ENCODE data around the gene HES5. TPM values are rescaled to one million over a fixed set of nuclear protein-coding genes. Genes with fewer than 3 reads are reported as not detected.
A peak's percentile ranks its signal among the peaks of the same experiment; 100 is the strongest.

HES5 gene
- polyA plus RNA-seq, 1 donor from 2014 or later = 0.81 TPM

DNA sequence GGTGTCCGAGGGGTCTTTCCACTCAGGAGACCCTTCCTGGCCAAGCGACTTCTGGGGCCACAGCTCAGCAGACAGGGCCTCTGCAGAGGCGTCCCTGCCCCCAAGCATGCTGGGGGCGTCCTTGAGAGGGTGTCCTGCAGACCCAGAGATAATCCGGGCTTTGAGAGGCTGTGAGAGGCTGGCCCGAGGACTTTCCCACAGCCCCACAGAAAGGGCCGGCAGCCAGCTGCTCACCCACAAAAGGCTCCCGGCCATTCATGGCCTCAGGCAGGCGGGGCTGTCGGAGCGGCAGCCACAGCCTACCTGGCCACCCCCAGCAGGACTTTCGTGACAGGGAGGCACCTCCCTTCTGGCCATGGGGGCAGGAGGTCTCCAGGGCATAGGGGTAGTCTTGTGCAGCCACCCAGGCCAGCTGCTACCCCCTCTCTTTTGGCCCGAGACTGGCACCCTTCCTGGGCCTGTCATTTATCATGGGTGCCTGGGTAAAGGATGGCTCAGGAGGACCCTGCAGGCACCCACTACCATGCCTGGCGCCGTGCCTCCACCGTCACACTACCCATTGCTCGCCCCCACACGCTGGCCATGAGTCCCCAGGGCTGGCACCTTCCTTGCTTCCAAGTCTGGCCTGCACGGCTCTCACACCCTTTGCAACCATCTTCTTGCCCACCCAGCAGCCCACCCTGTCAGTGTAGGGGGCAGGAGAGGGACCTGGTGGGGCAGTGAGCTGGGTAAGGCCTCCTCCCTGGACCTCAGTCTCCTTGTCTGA, 15.0 kb upstream of the HES5 start:
- H3K9me3 ChIP-seq (ENCODE audit: low read length) = no peaks in the 10 kb centered on the region
- TF ChIP-seq, protein P1, sequence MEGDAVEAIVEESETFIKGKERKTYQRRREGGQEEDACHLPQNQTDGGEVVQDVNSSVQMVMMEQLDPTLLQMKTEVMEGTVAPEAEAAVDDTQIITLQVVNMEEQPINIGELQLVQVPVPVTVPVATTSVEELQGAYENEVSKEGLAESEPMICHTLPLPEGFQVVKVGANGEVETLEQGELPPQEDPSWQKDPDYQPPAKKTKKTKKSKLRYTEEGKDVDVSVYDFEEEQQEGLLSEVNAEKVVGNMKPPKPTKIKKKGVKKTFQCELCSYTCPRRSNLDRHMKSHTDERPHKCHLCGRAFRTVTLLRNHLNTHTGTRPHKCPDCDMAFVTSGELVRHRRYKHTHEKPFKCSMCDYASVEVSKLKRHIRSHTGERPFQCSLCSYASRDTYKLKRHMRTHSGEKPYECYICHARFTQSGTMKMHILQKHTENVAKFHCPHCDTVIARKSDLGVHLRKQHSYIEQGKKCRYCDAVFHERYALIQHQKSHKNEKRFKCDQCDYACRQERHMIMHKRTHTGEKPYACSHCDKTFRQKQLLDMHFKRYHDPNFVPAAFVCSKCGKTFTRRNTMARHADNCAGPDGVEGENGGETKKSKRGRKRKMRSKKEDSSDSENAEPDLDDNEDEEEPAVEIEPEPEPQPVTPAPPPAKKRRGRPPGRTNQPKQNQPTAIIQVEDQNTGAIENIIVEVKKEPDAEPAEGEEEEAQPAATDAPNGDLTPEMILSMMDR (IDR thresholded peaks at IDR 0.05; ENCODE audit: poor library complexity, severe bottlenecking) = no peak
- no peak for TF ChIP-seq EP300 (conservative IDR thresholded peaks at IDR 0.05; ENCODE audit: poor library complexity, severe bottlenecking)
- TF ChIP-seq TAF1 (IDR thresholded peaks at IDR 0.05; ENCODE audit: low read depth) = no peak
- no peak overlapping the region for H3K4me2 ChIP-seq (ENCODE audit: low read length)
- H4K20me1 ChIP-seq (ENCODE audit: insufficient read depth) = no peaks in the 10 kb centered on the region
- H3F3A ChIP-seq (ENCODE audit: insufficient read depth, low read length, poor library complexity, severe bottlenecking) = peaks cover 2% of the 10 kb centered on the region
- no peaks in the 10 kb centered on the region for H3K9me2 ChIP-seq (ENCODE audit: insufficient read depth, low read length)
- no peak overlapping the region for H3K27ac ChIP-seq (ENCODE audit: low read length)
- H3K36me3 ChIP-seq (ENCODE audit: insufficient read depth, low read length) = no peaks in the 10 kb centered on the region
- H3K79me2 ChIP-seq (replicated peaks; ENCODE audit: insufficient read depth, low read length) = no peaks in the 10 kb centered on the region
- peak overlapping the region; percentile 5 for H3K9ac ChIP-seq (ENCODE audit: low read length)
- no peak overlapping the region for H2AFZ ChIP-seq (ENCODE audit: low read depth, low read length)
- no peaks in the 10 kb centered on the region for H3K27me3 ChIP-seq (ENCODE audit: insufficient read depth, low read depth, low read length)
- H3K4me3 ChIP-seq (ENCODE audit: low read length) = no peak overlapping the region

DNA sequence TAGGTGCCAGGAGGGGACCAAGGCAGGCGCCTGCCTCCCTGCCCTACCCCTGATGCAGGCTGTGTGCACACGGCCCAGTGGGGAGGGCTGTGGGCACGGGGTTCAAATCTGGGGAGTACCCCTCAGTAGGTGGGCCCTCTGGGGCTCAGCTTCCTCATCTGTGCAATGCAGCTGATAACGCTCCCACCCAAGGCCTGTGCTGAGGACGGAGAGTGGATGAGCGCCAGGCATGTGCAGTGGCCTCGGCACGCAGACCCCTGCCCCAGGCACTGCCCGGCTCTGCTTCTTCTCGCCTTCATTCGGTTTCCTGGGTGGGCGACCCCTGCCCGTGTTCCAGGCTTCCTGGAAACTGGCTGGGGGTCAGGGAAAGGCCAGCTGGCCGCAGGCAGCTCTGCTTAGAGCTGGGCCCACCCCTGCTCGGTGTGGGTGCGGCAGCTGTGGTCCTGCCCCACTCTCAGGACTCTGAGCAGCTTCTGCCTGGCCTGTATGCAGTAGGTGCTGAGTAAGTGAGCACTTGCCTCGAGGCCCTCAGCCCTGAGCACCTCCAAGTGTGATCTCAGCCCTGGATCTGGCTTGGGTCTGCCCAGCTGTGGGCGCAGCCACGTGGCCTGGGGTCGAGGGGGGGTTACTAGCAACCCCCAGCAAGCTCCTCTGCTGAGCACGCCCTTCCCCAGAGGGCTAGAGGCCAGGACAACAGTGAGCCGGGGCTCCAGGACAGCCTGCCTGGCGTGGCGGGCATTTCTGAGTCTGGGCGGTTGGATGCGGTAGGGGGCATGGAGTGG, 14.2 kb upstream of the HES5 start:
- peak overlapping the region; percentile 46 for H3K4me3 ChIP-seq (ENCODE audit: low read length)
- H3K27me3 ChIP-seq (ENCODE audit: insufficient read depth, low read depth, low read length) = no peaks in the 10 kb centered on the region
- TF ChIP-seq RAD21 (conservative IDR thresholded peaks at IDR 0.05) (no peak), TAF1 (IDR thresholded peaks at IDR 0.05; ENCODE audit: low read depth) (no peak), MXI1 (conservative IDR thresholded peaks at IDR 0.05; ENCODE audit: poor library complexity, severe bottlenecking) (no peak), EZH2 (IDR thresholded peaks at IDR 0.05; ENCODE audit: borderline replicate concordance, insufficient read depth, low read length, poor library complexity, severe bottlenecking) (no peak), EP300 (conservative IDR thresholded peaks at IDR 0.05; ENCODE audit: poor library complexity, severe bottlenecking) (no peak), POLR2AphosphoS5 (IDR thresholded peaks at IDR 0.05) (no peak), SMC3 (conservative IDR thresholded peaks at IDR 0.05; ENCODE audit: poor library complexity) (no peak)
- TF ChIP-seq, protein P1 (IDR thresholded peaks at IDR 0.05; ENCODE audit: poor library complexity, severe bottlenecking) = no peak
- TF ChIP-seq, protein P2, sequence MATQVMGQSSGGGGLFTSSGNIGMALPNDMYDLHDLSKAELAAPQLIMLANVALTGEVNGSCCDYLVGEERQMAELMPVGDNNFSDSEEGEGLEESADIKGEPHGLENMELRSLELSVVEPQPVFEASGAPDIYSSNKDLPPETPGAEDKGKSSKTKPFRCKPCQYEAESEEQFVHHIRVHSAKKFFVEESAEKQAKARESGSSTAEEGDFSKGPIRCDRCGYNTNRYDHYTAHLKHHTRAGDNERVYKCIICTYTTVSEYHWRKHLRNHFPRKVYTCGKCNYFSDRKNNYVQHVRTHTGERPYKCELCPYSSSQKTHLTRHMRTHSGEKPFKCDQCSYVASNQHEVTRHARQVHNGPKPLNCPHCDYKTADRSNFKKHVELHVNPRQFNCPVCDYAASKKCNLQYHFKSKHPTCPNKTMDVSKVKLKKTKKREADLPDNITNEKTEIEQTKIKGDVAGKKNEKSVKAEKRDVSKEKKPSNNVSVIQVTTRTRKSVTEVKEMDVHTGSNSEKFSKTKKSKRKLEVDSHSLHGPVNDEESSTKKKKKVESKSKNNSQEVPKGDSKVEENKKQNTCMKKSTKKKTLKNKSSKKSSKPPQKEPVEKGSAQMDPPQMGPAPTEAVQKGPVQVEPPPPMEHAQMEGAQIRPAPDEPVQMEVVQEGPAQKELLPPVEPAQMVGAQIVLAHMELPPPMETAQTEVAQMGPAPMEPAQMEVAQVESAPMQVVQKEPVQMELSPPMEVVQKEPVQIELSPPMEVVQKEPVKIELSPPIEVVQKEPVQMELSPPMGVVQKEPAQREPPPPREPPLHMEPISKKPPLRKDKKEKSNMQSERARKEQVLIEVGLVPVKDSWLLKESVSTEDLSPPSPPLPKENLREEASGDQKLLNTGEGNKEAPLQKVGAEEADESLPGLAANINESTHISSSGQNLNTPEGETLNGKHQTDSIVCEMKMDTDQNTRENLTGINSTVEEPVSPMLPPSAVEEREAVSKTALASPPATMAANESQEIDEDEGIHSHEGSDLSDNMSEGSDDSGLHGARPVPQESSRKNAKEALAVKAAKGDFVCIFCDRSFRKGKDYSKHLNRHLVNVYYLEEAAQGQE (IDR thresholded peaks at IDR 0.05; ENCODE audit: borderline replicate concordance) = no peak
- no peaks in the 10 kb centered on the region for H4K20me1 ChIP-seq (ENCODE audit: insufficient read depth)
- H3K79me2 ChIP-seq (replicated peaks; ENCODE audit: insufficient read depth, low read length) = no peaks in the 10 kb centered on the region
- H3K36me3 ChIP-seq (ENCODE audit: insufficient read depth, low read length) = no peaks in the 10 kb centered on the region
- peaks cover 2% of the 10 kb centered on the region for H3F3A ChIP-seq (ENCODE audit: insufficient read depth, low read length, poor library complexity, severe bottlenecking)
- peak overlapping the region; percentile 55 for H3K9ac ChIP-seq (ENCODE audit: low read length)
- H3K4me2 ChIP-seq (ENCODE audit: low read length) = no peak overlapping the region
- peak overlapping the region; percentile 26 for H3K27ac ChIP-seq (ENCODE audit: low read length)
- H2AFZ ChIP-seq (ENCODE audit: low read depth, low read length) = no peak overlapping the region
- no peaks in the 10 kb centered on the region for H3K9me2 ChIP-seq (ENCODE audit: insufficient read depth, low read length)
- H3K9me3 ChIP-seq (ENCODE audit: low read length) = no peaks in the 10 kb centered on the region
